ENCODE measurements around the gene PAN3. TPM values are rescaled to one million over a fixed set of nuclear protein-coding genes. Genes with fewer than 3 reads are reported as not detected.

Gene PAN3
- total RNA-seq, 1 experiment from 2014 or later, result 18.5 TPM

DNA sequence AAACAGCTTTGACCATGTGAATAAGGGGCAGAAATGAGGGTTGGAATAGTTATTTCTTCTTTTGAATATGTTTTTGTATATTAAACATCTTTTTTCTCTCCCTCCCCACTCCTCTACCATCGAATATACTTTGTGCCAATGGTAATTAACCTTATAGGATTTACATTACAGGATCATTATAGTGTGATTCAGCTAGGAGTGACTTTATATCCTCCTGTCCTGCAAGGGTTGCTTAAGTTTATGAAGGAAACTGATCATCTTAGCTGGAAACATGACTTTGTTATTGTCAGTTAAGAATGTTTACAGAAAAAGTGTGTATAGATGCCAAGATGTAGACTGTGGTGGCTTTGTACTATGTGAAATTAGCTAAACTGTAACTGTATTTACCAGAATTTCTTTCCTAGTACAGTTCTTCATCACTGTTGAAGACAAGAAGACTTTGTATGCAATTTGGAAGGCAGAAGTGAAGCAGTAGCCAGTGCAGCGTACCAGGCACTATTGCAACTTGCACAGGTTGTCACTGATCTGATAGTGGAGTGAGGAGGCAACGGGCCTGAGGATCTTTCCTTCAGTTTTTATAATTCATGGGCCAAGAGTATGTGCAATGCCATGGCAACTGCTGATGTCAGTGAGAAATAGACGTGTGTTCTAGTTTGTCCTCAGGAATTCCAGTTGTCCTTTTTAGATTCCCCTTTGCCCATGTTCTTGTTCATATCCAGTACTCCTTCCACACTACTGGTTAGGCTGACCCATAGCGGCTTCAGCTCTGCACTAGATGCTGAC is 8.2 kb upstream of the PAN3 start:
- intact Hi-C loops (cut with micrococcal nuclease; ENCODE audit: unreplicated experiment), result no loop called here
- in situ Hi-C loops (cut with HindIII; ENCODE audit: low pct_unique_long_range_greater_than_20kb, low sequenced_read_pairs), result no loop called here
- no peaks in the 10 kb centered on the region for H3K27me3 ChIP-seq (ENCODE audit: control insufficient read depth, insufficient read depth, low read length)

DNA sequence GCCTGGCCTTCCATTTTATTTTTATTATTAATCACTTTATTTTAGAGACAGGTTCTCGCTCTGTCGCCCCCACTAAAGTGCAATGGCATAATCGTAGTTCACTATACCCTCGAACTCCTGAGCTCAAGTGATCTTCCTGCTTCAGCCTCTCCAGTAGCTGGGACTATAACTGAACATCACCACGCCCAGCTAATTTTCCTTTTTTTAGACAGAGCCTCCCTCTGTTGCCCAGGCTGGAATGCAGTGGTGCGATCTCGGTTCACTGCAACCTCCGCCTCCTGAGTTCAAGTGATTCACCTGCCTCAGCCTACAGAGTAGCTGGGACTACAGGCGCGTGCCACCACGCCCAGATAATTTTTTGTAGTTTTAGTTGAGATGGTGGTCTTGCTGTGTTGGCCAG is 6.7 kb upstream of the PAN3 start:
- TF ChIP-seq, protein P1, sequence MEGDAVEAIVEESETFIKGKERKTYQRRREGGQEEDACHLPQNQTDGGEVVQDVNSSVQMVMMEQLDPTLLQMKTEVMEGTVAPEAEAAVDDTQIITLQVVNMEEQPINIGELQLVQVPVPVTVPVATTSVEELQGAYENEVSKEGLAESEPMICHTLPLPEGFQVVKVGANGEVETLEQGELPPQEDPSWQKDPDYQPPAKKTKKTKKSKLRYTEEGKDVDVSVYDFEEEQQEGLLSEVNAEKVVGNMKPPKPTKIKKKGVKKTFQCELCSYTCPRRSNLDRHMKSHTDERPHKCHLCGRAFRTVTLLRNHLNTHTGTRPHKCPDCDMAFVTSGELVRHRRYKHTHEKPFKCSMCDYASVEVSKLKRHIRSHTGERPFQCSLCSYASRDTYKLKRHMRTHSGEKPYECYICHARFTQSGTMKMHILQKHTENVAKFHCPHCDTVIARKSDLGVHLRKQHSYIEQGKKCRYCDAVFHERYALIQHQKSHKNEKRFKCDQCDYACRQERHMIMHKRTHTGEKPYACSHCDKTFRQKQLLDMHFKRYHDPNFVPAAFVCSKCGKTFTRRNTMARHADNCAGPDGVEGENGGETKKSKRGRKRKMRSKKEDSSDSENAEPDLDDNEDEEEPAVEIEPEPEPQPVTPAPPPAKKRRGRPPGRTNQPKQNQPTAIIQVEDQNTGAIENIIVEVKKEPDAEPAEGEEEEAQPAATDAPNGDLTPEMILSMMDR (IDR thresholded peaks at IDR 0.05), result no peak
- no peak for TF ChIP-seq POLR2AphosphoS5 (IDR thresholded peaks at IDR 0.05; ENCODE audit: low read depth, low read length)
- no peak for TF ChIP-seq TCF7L2 (IDR thresholded peaks at IDR 0.05; ENCODE audit: low read depth, low read length)
- no peak for TF ChIP-seq SIN3A (IDR thresholded peaks at IDR 0.05; ENCODE audit: borderline replicate concordance, insufficient read depth, low read depth, low read length)
- TF ChIP-seq, protein P2, sequence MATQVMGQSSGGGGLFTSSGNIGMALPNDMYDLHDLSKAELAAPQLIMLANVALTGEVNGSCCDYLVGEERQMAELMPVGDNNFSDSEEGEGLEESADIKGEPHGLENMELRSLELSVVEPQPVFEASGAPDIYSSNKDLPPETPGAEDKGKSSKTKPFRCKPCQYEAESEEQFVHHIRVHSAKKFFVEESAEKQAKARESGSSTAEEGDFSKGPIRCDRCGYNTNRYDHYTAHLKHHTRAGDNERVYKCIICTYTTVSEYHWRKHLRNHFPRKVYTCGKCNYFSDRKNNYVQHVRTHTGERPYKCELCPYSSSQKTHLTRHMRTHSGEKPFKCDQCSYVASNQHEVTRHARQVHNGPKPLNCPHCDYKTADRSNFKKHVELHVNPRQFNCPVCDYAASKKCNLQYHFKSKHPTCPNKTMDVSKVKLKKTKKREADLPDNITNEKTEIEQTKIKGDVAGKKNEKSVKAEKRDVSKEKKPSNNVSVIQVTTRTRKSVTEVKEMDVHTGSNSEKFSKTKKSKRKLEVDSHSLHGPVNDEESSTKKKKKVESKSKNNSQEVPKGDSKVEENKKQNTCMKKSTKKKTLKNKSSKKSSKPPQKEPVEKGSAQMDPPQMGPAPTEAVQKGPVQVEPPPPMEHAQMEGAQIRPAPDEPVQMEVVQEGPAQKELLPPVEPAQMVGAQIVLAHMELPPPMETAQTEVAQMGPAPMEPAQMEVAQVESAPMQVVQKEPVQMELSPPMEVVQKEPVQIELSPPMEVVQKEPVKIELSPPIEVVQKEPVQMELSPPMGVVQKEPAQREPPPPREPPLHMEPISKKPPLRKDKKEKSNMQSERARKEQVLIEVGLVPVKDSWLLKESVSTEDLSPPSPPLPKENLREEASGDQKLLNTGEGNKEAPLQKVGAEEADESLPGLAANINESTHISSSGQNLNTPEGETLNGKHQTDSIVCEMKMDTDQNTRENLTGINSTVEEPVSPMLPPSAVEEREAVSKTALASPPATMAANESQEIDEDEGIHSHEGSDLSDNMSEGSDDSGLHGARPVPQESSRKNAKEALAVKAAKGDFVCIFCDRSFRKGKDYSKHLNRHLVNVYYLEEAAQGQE (IDR thresholded peaks at IDR 0.05; ENCODE audit: insufficient read depth in 1 of 2, low read depth in 2 of 2, low read length in 1 of 2), result no peak
- ChIA-PET CTCF (no interaction called here), POLR2A (no interaction called here)
- DNase-seq (ENCODE audit: low read depth, low spot score) (no peak), ATAC-seq (no peak)
- BruUV-seq (replicated peaks), result no TSS peak
- Histone ChIP-seq H3K36me3 (ENCODE audit: control insufficient read depth, insufficient read depth, low read length) (no peaks in the 10 kb centered on the region), H3K9me3 (ENCODE audit: control insufficient read depth, insufficient read depth, low read depth, low read length) (no peaks in the 10 kb centered on the region), H3K27ac (ENCODE audit: low read length) (no peak overlapping the region), H3K4me1 (ENCODE audit: control insufficient read depth, insufficient read depth, low read length) (no peaks in the 10 kb centered on the region), H3K27me3 (ENCODE audit: control insufficient read depth, insufficient read depth, low read length) (no peaks in the 10 kb centered on the region), H3K4me3 (ENCODE audit: low read depth in 2 of 2, low read length in 2 of 2) (no peak overlapping the region)
- intact Hi-C loops (cut with micrococcal nuclease; ENCODE audit: unreplicated experiment) (no loop called here), in situ Hi-C loops (cut with HindIII; ENCODE audit: low pct_unique_long_range_greater_than_20kb, low sequenced_read_pairs) (no loop called here)

More for the DNA sequence above, 8.2 kb upstream of the PAN3 start:
- Histone ChIP-seq H3K4me3 (ENCODE audit: low read depth in 2 of 2, low read length in 2 of 2) (no peak overlapping the region), H3K36me3 (ENCODE audit: control insufficient read depth, insufficient read depth, low read length) (no peaks in the 10 kb centered on the region), H3K9me3 (ENCODE audit: control insufficient read depth, insufficient read depth, low read depth, low read length) (no peaks in the 10 kb centered on the region), H3K27ac (ENCODE audit: low read length) (no peak overlapping the region), H3K4me1 (ENCODE audit: control insufficient read depth, insufficient read depth, low read length) (no peaks in the 10 kb centered on the region)
- CTCF ChIA-PET, result no interaction called here
- no TSS peak for BruUV-seq (replicated peaks)
- DNase-seq (ENCODE audit: low read depth, low spot score), result no peak
- ATAC-seq, result no peak
- POLR2A ChIA-PET, result no interaction called here
- no peak for TF ChIP-seq POLR2AphosphoS5 (IDR thresholded peaks at IDR 0.05; ENCODE audit: low read depth, low read length)
- TF ChIP-seq, protein P2 (IDR thresholded peaks at IDR 0.05; ENCODE audit: insufficient read depth in 1 of 2, low read depth in 2 of 2, low read length in 1 of 2), result no peak
- TF ChIP-seq, protein P1 (IDR thresholded peaks at IDR 0.05), result no peak

Measured in Panc1 (cell line).